ENCODE measurements around the gene NUB1.
A peak's percentile ranks its signal among the peaks of the same experiment; 100 is the strongest.

The NUB1 gene

DNA sequence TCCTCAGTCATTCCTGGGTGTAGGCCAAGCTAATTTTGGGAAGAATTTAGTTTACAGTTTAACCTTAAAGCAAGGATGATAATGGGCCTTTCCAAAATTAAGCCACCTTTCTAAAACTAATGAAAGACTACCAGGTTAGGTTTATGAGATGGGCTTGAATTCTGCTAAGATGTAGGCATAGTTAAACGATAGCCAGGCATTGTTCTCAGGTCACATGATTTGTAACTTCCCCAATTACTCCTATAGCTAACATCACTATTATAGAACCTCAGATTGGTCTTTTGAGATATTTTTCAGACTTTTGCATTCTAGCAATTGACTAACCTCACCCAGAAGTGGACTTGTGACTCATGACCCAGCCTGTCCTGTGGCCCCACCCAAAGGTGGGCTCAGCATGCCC is 7.0 kb upstream of the NUB1 start:
- H3K36me3 ChIP-seq (ENCODE audit: insufficient read depth, low read length): no peaks in the 10 kb centered on the region
- H3K9me3 ChIP-seq (ENCODE audit: insufficient read depth, low read depth, low read length): no peaks in the 10 kb centered on the region
- 0 out of 2 replicates have a peak, but pooled peaks cover 6% of the 10 kb centered on the region for H3K4me1 ChIP-seq (ENCODE audit: insufficient read depth, low read length)
- WGBS: 100% methylated on average over 1 of the region's 1 CpG
- no peak overlapping the region for H3K27ac ChIP-seq (ENCODE audit: low read depth, low read length)
- no peak overlapping the region for H3K4me3 ChIP-seq (ENCODE audit: low read length)
- H3K27me3 ChIP-seq (ENCODE audit: insufficient read depth, low read length): no peaks in the 10 kb centered on the region
- H3K9ac ChIP-seq (ENCODE audit: low read depth, low read length): no peak overlapping the region

DNA sequence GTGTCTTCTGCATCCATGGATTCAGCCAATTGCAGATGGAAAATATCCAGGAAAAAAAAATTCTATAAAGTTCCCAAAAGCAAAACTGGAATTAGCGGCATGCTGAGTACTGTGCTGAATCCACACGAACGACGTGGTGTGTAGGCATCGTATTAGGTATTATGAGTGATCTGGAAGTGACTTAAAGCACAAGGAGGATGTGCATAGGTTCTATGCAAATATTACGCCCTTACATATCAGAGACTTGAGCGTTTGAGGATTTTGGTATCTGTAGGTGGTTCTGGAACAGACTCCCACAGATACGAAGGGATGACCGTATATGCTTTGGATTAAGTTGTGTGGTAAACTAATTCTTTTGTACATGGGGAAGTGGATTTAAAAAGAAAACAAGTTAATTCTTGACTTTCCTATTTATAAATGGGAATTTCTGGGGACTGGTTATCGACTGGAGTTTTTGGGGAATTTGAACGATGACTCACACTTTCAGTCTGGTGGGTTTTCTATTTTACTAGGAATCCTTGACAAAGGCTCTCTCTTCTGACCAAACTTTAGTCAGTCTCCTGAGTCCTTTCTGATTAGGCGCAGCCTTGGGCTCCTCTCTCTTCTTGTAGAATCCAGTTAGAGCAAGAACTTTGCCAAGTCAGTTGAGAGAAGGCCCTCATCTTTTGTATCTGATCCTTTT is 5.4 kb upstream of the NUB1 start:
- Histone ChIP-seq H3K4me1 (ENCODE audit: insufficient read depth, low read length) (0 out of 2 replicates have a peak, but pooled peaks cover 6% of the 10 kb centered on the region), H3K9me3 (ENCODE audit: insufficient read depth, low read depth, low read length) (no peaks in the 10 kb centered on the region), H3K9ac (ENCODE audit: low read depth, low read length) (no peak overlapping the region), H3K36me3 (ENCODE audit: insufficient read depth, low read length) (no peaks in the 10 kb centered on the region), H3K4me3 (ENCODE audit: low read length) (no peak overlapping the region), H3K27me3 (ENCODE audit: insufficient read depth, low read length) (no peaks in the 10 kb centered on the region), H3K27ac (ENCODE audit: low read depth, low read length) (no peak overlapping the region)
- WGBS: 95% methylated on average over 12 of the region's 12 CpGs

DNA sequence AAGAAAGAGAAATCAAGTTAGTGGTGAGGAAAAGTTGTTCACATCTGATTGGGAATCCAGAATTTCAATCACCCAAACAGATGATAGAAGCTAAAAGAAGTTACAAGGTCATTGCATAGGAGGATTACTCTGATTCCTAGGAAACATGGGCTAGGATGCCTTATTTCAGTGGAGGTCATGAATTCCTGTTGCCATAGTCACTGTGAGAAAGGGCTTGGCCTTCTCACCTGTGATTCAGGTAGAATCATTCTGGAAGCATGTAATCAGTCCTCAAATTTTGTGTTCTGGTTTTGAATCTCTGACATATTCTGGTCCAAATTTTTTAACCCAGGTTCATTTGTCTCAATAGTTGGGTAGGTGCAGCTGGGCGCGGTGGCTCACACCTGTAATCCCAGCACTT is 4.3 kb upstream of the NUB1 start:
- Histone ChIP-seq H3K4me3 (ENCODE audit: low read length) (no peak overlapping the region), H3K9me3 (ENCODE audit: insufficient read depth, low read depth, low read length) (no peaks in the 10 kb centered on the region), H3K4me1 (ENCODE audit: insufficient read depth, low read length) (peaks cover 6% of the 10 kb centered on the region; the same call in 1 of the 2 replicates), H3K9ac (ENCODE audit: low read depth, low read length) (no peak overlapping the region), H3K36me3 (ENCODE audit: insufficient read depth, low read length) (no peaks in the 10 kb centered on the region), H3K27ac (ENCODE audit: low read depth, low read length) (no peak overlapping the region), H3K27me3 (ENCODE audit: insufficient read depth, low read length) (no peaks in the 10 kb centered on the region)
- 94% methylated on average over 2 of the region's 2 CpGs for WGBS

DNA sequence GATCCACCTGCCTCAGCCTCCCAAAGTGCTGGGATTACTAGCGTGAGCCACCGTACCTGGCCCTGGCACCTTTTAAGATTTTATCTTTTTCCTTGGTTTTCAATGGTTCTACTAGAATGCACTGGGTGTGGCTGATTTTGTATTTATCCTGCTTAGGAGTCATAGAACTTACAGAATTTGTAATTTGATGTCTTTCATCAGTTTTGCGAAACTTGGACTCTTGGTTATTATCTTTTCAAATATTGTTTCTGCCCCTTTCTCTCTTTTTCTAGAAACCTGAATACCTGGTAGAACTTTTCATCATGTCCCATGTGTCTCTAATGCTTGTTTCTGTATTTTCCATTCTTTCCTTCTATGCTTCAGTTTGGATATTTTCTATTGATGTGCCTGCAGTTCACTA is 2.8 kb upstream of the NUB1 start:
- H3K27me3 ChIP-seq (ENCODE audit: insufficient read depth, low read length): no peaks in the 10 kb centered on the region
- WGBS: 95% methylated on average over 3 of the region's 3 CpGs

DNA sequence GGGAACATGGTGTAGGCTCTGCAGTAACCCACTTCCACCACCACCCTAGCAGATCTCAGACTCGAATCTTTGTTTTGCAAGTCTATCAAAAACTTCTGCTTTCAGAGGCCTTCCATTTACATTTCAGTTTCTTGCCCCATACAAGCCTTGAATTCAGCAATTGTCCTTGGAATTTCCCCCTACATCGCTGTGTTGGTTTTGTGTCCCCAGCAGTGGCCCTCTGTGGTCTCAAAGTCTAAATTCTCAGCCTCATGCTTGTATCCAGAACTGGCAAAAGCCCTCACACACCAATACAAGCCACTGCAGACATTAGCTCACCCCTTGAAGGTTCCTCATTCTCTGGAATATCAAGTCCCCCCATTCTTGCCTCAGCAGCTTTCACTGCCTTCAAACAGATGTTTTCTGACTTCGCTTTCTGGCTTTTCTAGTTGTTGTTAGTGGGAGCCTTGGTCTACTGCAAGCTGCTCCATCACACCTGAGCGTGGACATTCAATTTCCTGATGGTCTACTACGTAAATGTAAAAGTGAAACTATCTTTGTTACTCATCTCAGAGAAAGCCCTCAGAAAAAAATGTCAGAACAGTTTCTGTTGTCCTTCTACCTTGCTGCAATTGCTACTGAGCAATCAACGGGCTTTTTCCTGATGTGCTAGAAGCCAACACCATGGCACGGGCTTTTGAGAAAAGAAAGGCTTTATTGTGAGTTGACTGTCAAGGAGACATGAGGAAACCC is 1.8 kb upstream of the NUB1 start:
- Histone ChIP-seq H3K27me3 (ENCODE audit: insufficient read depth, low read length) (no peaks in the 10 kb centered on the region), H3K4me3 (ENCODE audit: low read length) (no peak overlapping the region), H3K27ac (ENCODE audit: low read depth, low read length) (no peak overlapping the region), H3K9me3 (ENCODE audit: insufficient read depth, low read depth, low read length) (no peaks in the 10 kb centered on the region), H3K9ac (ENCODE audit: low read depth, low read length) (no peak overlapping the region), H3K4me1 (ENCODE audit: insufficient read depth, low read length) (peaks cover 4% of the 10 kb centered on the region; the same call in 1 of the 2 replicates), H3K36me3 (ENCODE audit: insufficient read depth, low read length) (peaks cover 3% of the 10 kb centered on the region; the same call in 1 of the 2 replicates)
- 91% methylated on average over 7 of the region's 7 CpGs for WGBS

More for the DNA sequence above, 2.8 kb upstream of the NUB1 start:
- Histone ChIP-seq H3K9ac (ENCODE audit: low read depth, low read length) (no peak overlapping the region), H3K27ac (ENCODE audit: low read depth, low read length) (no peak overlapping the region), H3K36me3 (ENCODE audit: insufficient read depth, low read length) (peaks cover 3% of the 10 kb centered on the region; the same call in 1 of the 2 replicates), H3K9me3 (ENCODE audit: insufficient read depth, low read depth, low read length) (no peaks in the 10 kb centered on the region), H3K4me3 (ENCODE audit: low read length) (no peak overlapping the region), H3K4me1 (ENCODE audit: insufficient read depth, low read length) (peaks cover 4% of the 10 kb centered on the region; the same call in 1 of the 2 replicates)

DNA sequence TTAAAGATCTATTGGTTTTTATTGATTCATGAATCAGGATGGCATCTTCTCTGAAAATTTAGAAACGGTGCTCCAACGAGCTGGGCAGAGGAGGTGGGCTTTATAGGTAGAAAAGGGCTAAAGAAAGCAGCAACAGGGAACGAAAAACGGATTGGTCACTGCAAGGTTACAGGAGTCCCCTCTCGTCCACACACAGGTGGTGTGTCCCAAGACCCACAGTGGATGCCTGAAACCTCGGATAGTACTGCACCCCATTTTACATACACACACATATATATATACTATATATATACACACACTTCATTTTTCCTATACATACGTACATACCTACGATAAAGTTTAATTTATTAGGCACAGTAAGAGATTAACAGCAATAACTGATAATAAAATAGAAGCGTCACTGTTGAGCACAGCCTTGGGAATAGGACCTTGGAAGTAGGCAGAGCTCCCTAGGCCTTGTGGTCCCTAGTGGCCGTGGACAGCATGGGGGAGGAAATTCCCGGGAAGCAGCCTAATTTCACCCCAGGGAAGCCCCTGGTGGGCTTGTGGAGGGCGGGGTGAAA is 737 bp upstream of the NUB1 start:
- peak overlapping the region; percentile 96 for H3K4me3 ChIP-seq (ENCODE audit: low read length)
- H3K9ac ChIP-seq (ENCODE audit: low read depth, low read length): 0 out of 2 replicates have a peak overlapping the region, but pooled peaks have one; percentile 29
- no peaks in the 10 kb centered on the region for H3K9me3 ChIP-seq (ENCODE audit: insufficient read depth, low read depth, low read length)
- 70% methylated on average over 10 of the region's 12 CpGs for WGBS
- no peaks in the 10 kb centered on the region for H3K27me3 ChIP-seq (ENCODE audit: insufficient read depth, low read length)
- H3K4me1 ChIP-seq (ENCODE audit: insufficient read depth, low read length): peaks cover 4% of the 10 kb centered on the region; the same call in 1 of the 2 replicates
- peaks cover 12% of the 10 kb centered on the region for H3K36me3 ChIP-seq (ENCODE audit: insufficient read depth, low read length)
- no peak overlapping the region for H3K27ac ChIP-seq (ENCODE audit: low read depth, low read length)

DNA sequence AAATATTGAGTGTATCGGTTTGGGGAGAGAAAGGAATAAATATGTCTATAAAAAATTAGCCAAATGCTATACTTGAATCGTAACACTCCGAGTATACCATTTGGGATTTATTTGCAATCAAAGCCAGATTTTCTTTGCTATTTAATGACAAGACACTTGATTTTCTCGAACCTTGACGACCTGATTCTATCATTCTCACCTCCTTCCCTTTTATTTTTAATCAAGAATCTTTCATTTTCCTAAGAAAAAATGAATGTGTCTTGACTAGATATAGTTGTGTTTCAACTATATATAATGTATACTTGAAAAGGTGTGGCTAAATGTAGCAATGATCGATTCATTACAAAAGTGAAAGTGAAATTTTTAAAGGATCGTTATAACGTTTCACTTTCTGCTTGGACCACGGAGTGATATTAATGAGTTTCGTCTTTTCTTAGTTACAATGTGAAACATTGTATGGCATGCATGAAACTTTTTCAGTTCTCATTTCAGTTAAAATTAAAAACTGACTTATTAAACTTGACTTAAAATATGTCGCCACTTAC is 562 bp downstream of the NUB1 start:
- H3K4me1 ChIP-seq (ENCODE audit: insufficient read depth, low read length): peaks cover 4% of the 10 kb centered on the region; the same call in 1 of the 2 replicates
- H3K4me3 ChIP-seq (ENCODE audit: low read length): peak overlapping the region; percentile 96

DNA sequence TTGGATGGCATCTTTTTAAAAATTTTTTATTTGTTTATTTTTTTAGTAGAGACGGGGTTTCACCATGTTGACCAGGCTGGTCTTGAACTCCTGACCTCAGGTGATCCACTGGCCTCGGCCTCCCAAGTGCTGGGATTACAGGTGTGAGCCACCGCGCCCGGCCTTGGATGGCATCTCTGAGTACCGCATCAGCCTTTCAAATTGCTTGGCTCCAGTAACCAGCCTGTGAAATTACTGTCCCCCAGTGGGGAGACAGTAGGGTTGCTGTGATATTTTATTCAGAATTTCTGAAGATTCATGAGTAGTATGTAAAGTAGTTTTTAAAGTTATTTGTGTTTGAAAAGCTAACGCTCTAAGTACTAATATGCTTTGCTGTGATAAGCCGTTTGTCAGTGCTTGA is 1.2 kb downstream of the NUB1 start:
- Histone ChIP-seq H3K4me1 (ENCODE audit: insufficient read depth, low read length) (peaks cover 4% of the 10 kb centered on the region; the same call in 1 of the 2 replicates), H3K27ac (ENCODE audit: low read depth, low read length) (no peak overlapping the region), H3K36me3 (ENCODE audit: insufficient read depth, low read length) (peaks cover 30% of the 10 kb centered on the region), H3K9ac (ENCODE audit: low read depth, low read length) (no peak overlapping the region), H3K4me3 (ENCODE audit: low read length) (peak overlapping the region; percentile 96), H3K9me3 (ENCODE audit: insufficient read depth, low read depth, low read length) (no peaks in the 10 kb centered on the region), H3K27me3 (ENCODE audit: insufficient read depth, low read length) (no peaks in the 10 kb centered on the region)
- WGBS: 93% methylated on average over 8 of the region's 8 CpGs

More for the DNA sequence above, 562 bp downstream of the NUB1 start:
- H3K9me3 ChIP-seq (ENCODE audit: insufficient read depth, low read depth, low read length): no peaks in the 10 kb centered on the region
- H3K27me3 ChIP-seq (ENCODE audit: insufficient read depth, low read length): no peaks in the 10 kb centered on the region
- H3K36me3 ChIP-seq (ENCODE audit: insufficient read depth, low read length): peaks cover 24% of the 10 kb centered on the region
- peak overlapping the region; percentile 81 for H3K9ac ChIP-seq (ENCODE audit: low read depth, low read length)
- peak overlapping the region; percentile 76 for H3K27ac ChIP-seq (ENCODE audit: low read depth, low read length)
- whole genome bisulfite sequencing: 27% methylated on average over 11 of the region's 11 CpGs

DNA sequence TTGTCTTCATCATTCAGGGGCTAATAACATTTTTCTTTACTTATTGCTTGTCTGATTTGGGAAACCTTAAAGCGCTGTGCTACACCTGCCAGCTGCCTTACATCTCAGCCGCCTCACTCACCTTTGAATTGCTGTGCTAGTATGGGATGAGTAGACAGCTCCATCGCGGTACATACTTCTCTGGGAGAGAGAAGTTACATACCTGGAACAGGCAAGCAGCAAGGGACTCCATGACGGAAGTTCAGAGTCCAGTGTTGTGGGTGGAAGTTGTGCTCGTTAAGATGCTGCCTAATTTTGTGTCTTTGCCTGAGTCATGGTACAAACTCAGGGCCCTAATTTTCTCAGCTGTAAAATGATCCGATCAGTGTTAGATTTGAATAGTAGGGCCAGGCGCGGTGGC is 1.9 kb downstream of the NUB1 start:
- Histone ChIP-seq H3K36me3 (ENCODE audit: insufficient read depth, low read length) (peaks cover 34% of the 10 kb centered on the region), H3K9ac (ENCODE audit: low read depth, low read length) (no peak overlapping the region), H3K9me3 (ENCODE audit: insufficient read depth, low read depth, low read length) (no peaks in the 10 kb centered on the region), H3K4me1 (ENCODE audit: insufficient read depth, low read length) (peaks cover 4% of the 10 kb centered on the region; the same call in 1 of the 2 replicates), H3K27me3 (ENCODE audit: insufficient read depth, low read length) (no peaks in the 10 kb centered on the region), H3K27ac (ENCODE audit: low read depth, low read length) (no peak overlapping the region), H3K4me3 (ENCODE audit: low read length) (no peak overlapping the region)
- 96% methylated on average over 9 of the region's 9 CpGs for WGBS

DNA sequence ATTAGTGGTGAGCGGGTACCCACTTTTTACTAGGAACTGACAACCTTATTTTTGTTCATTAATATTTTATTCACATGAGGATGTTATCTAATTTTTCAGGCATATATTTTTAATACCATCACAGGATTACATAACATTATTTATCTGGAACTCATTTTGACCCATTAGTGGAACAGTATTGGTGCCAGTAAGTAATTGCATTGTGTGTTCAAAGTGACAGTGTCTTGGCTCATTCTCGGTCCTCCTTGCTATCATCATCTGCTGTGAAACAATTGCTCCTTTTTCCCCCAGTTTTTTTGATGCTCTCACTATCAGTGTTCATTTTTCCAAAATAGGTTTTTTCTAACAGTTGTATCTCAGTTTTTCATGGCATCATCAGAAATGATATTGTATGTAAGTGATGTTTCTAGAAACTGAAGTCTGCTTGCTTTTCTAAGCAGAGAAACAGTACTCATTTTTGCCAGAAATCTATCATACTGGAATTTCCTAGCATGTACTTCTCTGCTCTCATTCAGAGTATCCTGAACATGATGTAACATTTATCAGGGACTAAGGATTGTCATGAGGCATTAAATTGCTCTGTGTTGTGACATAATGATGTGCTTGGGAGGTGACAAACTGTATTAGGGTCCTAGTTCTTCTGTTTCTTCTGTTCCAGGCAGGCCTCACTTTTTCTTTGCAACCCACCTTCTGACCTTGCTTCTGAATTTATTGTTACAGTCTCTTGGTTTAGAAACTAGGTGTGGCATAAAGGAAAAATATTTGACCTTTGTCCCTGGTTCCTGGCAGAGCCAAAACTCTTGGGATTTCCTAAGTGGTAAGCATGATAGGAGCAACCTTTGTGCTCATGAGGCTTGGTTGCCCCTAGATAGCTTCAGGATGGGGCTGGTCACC is 4.2 kb downstream of the NUB1 start:
- H3K4me3 ChIP-seq (ENCODE audit: low read length): no peak overlapping the region
- H3K9me3 ChIP-seq (ENCODE audit: insufficient read depth, low read depth, low read length): no peaks in the 10 kb centered on the region
- H3K27ac ChIP-seq (ENCODE audit: low read depth, low read length): no peak overlapping the region
- H3K36me3 ChIP-seq (ENCODE audit: insufficient read depth, low read length): peaks cover 50% of the 10 kb centered on the region
- WGBS: 94% methylated on average over 1 of the region's 2 CpGs
- H3K9ac ChIP-seq (ENCODE audit: low read depth, low read length): no peak overlapping the region
- peaks cover 4% of the 10 kb centered on the region; the same call in 1 of the 2 replicates for H3K4me1 ChIP-seq (ENCODE audit: insufficient read depth, low read length)
- no peaks in the 10 kb centered on the region for H3K27me3 ChIP-seq (ENCODE audit: insufficient read depth, low read length)

Data from HUES64 (cell line).